Thoracic aorta endothelial cell (primary cell): Measurements from ENCODE around the gene IGSF10. TPM values are rescaled to one million over a fixed set of nuclear protein-coding genes. Genes with fewer than 3 reads are reported as not detected.

Experiments used
- small RNA-seq: library from RNA; depleted of rRNA; stranded (forward); fragments of <200 nt; gene quantifications from one replicate; pipeline ENCODE3, GENCODE V24; 2012
- total RNA-seq: library from RNA; depleted of rRNA; stranded (reverse); fragments of >200 nt; gene quantifications from 2 replicates; pipeline ENCODE4 v1.2.3, GENCODE V29; 2012

IGSF10 gene, protein sequence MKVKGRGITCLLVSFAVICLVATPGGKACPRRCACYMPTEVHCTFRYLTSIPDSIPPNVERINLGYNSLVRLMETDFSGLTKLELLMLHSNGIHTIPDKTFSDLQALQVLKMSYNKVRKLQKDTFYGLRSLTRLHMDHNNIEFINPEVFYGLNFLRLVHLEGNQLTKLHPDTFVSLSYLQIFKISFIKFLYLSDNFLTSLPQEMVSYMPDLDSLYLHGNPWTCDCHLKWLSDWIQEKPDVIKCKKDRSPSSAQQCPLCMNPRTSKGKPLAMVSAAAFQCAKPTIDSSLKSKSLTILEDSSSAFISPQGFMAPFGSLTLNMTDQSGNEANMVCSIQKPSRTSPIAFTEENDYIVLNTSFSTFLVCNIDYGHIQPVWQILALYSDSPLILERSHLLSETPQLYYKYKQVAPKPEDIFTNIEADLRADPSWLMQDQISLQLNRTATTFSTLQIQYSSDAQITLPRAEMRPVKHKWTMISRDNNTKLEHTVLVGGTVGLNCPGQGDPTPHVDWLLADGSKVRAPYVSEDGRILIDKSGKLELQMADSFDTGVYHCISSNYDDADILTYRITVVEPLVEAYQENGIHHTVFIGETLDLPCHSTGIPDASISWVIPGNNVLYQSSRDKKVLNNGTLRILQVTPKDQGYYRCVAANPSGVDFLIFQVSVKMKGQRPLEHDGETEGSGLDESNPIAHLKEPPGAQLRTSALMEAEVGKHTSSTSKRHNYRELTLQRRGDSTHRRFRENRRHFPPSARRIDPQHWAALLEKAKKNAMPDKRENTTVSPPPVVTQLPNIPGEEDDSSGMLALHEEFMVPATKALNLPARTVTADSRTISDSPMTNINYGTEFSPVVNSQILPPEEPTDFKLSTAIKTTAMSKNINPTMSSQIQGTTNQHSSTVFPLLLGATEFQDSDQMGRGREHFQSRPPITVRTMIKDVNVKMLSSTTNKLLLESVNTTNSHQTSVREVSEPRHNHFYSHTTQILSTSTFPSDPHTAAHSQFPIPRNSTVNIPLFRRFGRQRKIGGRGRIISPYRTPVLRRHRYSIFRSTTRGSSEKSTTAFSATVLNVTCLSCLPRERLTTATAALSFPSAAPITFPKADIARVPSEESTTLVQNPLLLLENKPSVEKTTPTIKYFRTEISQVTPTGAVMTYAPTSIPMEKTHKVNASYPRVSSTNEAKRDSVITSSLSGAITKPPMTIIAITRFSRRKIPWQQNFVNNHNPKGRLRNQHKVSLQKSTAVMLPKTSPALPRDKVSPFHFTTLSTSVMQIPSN (N-terminal part only)
- not detected in 2 replicates for total RNA-seq

DNA sequence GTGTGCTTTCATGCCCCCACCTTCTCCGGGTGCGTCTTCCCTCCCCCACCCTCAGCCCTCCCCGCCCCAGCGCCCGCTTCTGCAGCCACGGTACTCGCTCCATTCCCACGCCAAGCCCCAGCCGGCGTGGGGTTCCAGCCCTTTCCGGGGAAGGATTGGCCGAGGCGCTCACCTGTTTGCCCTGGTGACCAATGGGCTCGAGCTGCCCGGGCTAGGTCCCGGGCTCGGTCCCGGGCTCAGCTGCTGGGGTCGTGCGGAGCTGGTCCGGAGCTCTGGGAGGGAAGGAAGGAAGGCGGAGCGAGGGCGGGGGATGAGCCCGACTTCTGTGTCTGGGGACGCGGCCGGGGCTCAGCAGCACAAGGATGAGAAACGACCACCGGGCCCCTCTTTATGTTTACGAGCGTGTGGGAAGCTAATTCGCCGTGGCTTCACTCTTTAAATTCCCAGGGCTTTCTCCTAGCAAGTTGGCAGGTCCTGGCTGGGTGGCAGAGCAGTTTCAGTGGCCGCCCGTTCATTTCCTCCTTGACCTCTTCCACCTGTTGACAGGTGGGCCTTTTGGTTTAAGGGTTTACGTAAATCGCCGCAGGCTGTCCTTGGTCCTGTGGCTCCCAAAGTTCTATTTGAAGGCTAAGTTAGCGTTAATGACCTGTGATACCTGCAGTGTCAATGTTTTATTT, at the start of gene IGSF10:
Gene IGSF10 (minus strand): TSS at position 288 of the 677 bp plus-strand sequence. CDS start 2,352 bp downstream, outside the sequence.

Small RNAs within 50 kb of the gene (small RNA-seq; reads per million reads assigned to genes)
- gene AC117454.1: not detected

Other genes starting within 250 kb of the IGSF10 start
- gene P2RY14, start 182.5 kb downstream of the IGSF10 start, total RNA-seq: not detected in 2 replicates
- 0.29 TPM in 1 of 2 replicates, not detected in the other for gene GPR87, start 144.2 kb downstream of the IGSF10 start, total RNA-seq
- not detected in 2 replicates for gene P2RY13, start 131.5 kb downstream of the IGSF10 start, total RNA-seq
- not detected in 2 replicates for gene P2RY12, start 76.3 kb downstream of the IGSF10 start, total RNA-seq